Right lobe of liver (tissue), 6 donors: Measurements from ENCODE around the gene LINC00237. TPM values are rescaled to one million over a fixed set of nuclear protein-coding genes. Genes with fewer than 3 reads are reported as not detected.

Experiments
- ATAC-seq, 4 donors: fragments of 200-7000 bp; cut with Tn5 transposase; one replicate each; pipeline ENCODE4 v1.9.1; 2020; ENCODE audit warnings: mild to moderate bottlenecking in 4 of 4, moderate library complexity in 4 of 4
- DNase-seq, 3 donors: peaks; one replicate each; pipeline ENCODE4 v3.0.0-alpha.2; 2020
- H3K27ac ChIP-seq, 3 donors: fragments of 200-600 bp; one replicate each; pipeline ENCODE4 v1.8.0; 2022
- H3K27me3 ChIP-seq, 2 donors: fragments of 200-600 bp; one replicate each; pipeline ENCODE4 v1.8.0; 2022
- H3K36me3 ChIP-seq, 4 donors: fragments of 200-600 bp; sonication (generic) in 1 of 4; one replicate each; pipeline versions ENCODE4 v1.5.1 to v1.8.0; 2017 to 2022; ENCODE audit warnings: control low read depth in 1 of 4
- H3K4me1 ChIP-seq, 4 donors: fragments of 200-600 bp; sonication (generic) in 1 of 4; one replicate each; pipeline versions ENCODE4 v1.5.1 to v1.8.0; 2017 to 2022; ENCODE audit warnings: control low read depth in 1 of 4
- H3K4me3 ChIP-seq, 3 donors: fragments of 200-600 bp; one replicate each; pipeline ENCODE4 v1.8.0; 2022
- H3K9me3 ChIP-seq, 4 donors: fragments of 200-600 bp; sonication (generic) in 1 of 4; one replicate each; pipeline versions ENCODE4 v1.5.1 to v1.8.0; 2017 to 2022; ENCODE audit warnings: control low read depth in 1 of 4
- CTCF ChIP-seq, 4 donors: fragments of 200-600 bp in 3 of 4; fragments of 450-650 bp in 1 of 4; IDR thresholded peaks; one replicate each; pipeline versions ENCODE4 v1.5.1 to v1.8.0; 2016 to 2022; ENCODE audit warnings: antibody characterized with exemption in 4 of 4, mild to moderate bottlenecking in 2 of 4
- POLR2A ChIP-seq: fragments of 450-650 bp; IDR thresholded peaks from one replicate; pipeline ENCODE4 v1.6.1; 2017; ENCODE audit warnings: antibody characterized with exemption, mild to moderate bottlenecking
- WGBS: methylation state at CpG from one replicate; pipeline ENCODE4 v1.1.6; 2018; ENCODE audit warnings: low coverage, low lambda C conversion rate; ENCODE audit not compliant: insufficient coverage; ENCODE audit errors: missing lambda C conversion rate; 5-methylcytosine and 5-hydroxymethylcytosine counted together
- intact Hi-C, 2 donors: fragments of 100-400 bp; cut with DNase I; formaldehyde crosslinking; loops; one replicate each; pipeline versions ENCODE4 v1.11.2 to v1.14.1; 2022
- long read RNA-seq: library from polyadenylated mRNA; unstranded; transcript quantifications from one replicate; pipeline ENCODE4 v2.0.0, GENCODE V29; 2019
- total RNA-seq, 6 experiments: library from RNA; depleted of rRNA in 2 of 6; stranded (reverse); fragments of >200 nt in 2 of 6; fragmentation: NEBNext Ultra II Directional in 3 of 6; extraction: Animal tissue kit (Norgen Biotek cat#: 25700) in 3 of 6; gene quantifications; one replicate each; pipeline versions ENCODE4 v1.1.0 to v1.2.4, GENCODE V29; 2016 to 2023
- donor health status: DM: no; HTN: yes; CAD: no.
- donor health status: DM: no; HTN: no; CAD: no.
- donor health status: DM: no; HTN: no; CAD: no.
- donor health status: DM: no; HTN: yes; CAD: no.
- donor health status: DM: no; HTN: yes; CAD: no.

LINC00237 gene
- not detected for total RNA-seq
- long read RNA-seq: 0 reads

DNA sequence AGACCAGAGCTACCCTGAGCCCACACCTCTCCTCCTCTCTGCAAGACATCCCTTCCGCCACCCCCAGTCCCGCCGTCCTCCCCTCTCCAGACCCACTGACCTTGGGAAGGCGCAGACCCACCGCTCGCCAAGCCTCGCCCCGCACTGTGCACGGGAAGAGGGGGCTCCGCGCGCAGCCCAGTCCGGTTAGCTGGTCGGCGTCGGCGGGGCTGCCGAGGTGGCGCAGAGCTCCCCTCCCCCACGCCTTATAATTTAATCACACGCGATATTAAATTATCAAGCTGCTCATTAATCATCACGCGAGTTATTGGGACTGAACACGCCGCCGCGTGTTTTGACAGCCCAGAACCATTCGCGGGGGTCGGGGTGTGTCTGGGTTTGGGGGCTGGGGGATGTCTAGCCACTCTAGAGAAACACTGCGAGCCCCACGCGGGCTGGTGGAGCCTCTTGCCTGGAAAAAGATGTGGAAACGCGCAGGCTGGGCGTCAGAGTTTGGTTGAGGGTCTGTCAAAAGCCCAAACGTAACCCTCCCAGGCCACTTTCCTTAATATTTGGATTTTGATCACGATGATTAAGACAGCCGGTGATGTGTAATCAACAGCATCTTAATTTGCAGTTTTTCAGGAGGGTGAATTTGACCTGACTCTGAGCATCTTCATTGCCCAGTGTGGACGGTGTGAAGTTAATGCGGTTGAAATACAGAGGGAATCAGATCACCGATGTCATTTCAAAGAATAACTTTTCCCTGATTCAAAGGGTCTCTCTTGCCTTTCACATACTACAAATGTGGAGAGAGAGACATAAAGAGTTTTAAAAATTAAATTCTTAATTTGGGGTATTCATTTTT, at the start of gene LINC00237:
Gene LINC00237 (minus strand): TSS at position 188 of the 847 bp plus-strand sequence.
- Histone ChIP-seq H3K36me3 (no peaks in the 10 kb centered on the region), H3K27me3 (peaks cover 5 to 27% of the 10 kb centered on the region in 2 donors), H3K4me3 (no peak within 1 kb of the TSS), H3K9me3 (no peaks in the 10 kb centered on the region), H3K4me1 (peaks cover 0 to 9% (median under 1%) of the 10 kb centered on the region in 4 donors), H3K27ac (no peak within 1 kb of the TSS)
- DNase-seq (no peak), ATAC-seq (no peak)
- WGBS: 5% methylated on average over 23 of the region's 43 CpGs
- intact Hi-C loops: no loop called here
- TF ChIP-seq CTCF (IDR thresholded peaks at IDR 0.05) (no peak), POLR2A (no peak)

- no peak for ATAC-seq
- TF ChIP-seq POLR2A (no peak), CTCF (IDR thresholded peaks at IDR 0.05) (no peak)
- no peaks in the 10 kb centered on the region for H3K36me3 ChIP-seq
- no peak overlapping the region for H3K27ac ChIP-seq
- no peaks in the 10 kb centered on the region for H3K27me3 ChIP-seq
- H3K9me3 ChIP-seq: no peaks in the 10 kb centered on the region
- intact Hi-C loops: no loop called here
- 93% methylated on average over 5 of the region's 5 CpGs for WGBS
- H3K4me3 ChIP-seq: no peak overlapping the region
- no peak for DNase-seq
- H3K4me1 ChIP-seq: no peaks in the 10 kb centered on the region
Measured at GRCh38 chr20:21155268-21155667, 49.1 kb upstream of the LINC00237 start.

DNA sequence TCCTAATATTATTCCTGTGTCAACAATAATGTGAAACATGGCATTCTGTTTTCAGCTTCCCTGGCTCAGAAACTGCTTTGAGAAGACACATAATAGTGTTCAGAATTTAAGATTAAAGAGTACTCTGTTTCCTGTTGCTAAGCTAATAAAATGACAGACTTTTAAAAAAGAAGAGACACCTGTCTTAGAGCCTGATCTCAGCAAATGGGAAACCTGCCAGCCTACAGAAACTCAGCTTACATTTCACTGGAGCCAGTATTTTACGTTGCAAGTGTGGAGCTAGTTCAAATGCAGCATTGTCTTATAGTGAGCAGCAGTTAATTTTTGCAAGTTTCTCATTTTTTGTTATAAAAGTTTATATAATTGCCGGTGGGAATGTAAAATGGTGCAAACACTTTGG, 48.5 kb upstream of the LINC00237 start:
- H3K4me1 ChIP-seq: no peaks in the 10 kb centered on the region
- H3K36me3 ChIP-seq: no peaks in the 10 kb centered on the region
- TF ChIP-seq CTCF (IDR thresholded peaks at IDR 0.05): no peak
- no peak for TF ChIP-seq POLR2A
- no peak overlapping the region for H3K4me3 ChIP-seq
- intact Hi-C loops: no loop called here
- DNase-seq (no peak), ATAC-seq (no peak)
- WGBS: 50% methylated on average over 2 of the region's 2 CpGs
- no peaks in the 10 kb centered on the region for H3K9me3 ChIP-seq
- H3K27ac ChIP-seq: no peak overlapping the region
- no peaks in the 10 kb centered on the region for H3K27me3 ChIP-seq

GRCh38 chr20:21151791-21152190, 45.6 kb upstream of the LINC00237 start:
- no peaks in the 10 kb centered on the region for H3K27me3 ChIP-seq
- DNase-seq: no peak
- ATAC-seq: no peak
- H3K36me3 ChIP-seq: no peaks in the 10 kb centered on the region
- H3K27ac ChIP-seq: no peak overlapping the region
- no peak overlapping the region for H3K4me3 ChIP-seq
- intact Hi-C loops: no loop called here
- no peak for TF ChIP-seq POLR2A
- no peak for TF ChIP-seq CTCF (IDR thresholded peaks at IDR 0.05)
- no peaks in the 10 kb centered on the region for H3K9me3 ChIP-seq
- WGBS: 93% methylated on average over 3 of the region's 5 CpGs
- no peaks in the 10 kb centered on the region for H3K4me1 ChIP-seq
